H1 (cell line): ENCODE measurements around the gene LRRC40. TPM values are rescaled to one million over a fixed set of nuclear protein-coding genes. Genes with fewer than 3 reads are reported as not detected.

Source experiments
- CTCF ChIA-PET: fragments of 300-600 bp; sonication (Branson Sonifier 250); formaldehyde crosslinking; loops from one replicate; lab custom pipeline; 2021; ENCODE audit not compliant: partially characterized antibody; lab: Charles Lee
- POLR2A ChIA-PET: fragments of 300-600 bp; sonication (Branson Sonifier 250); formaldehyde crosslinking; loops from one replicate; lab custom pipeline; 2021; ENCODE audit warnings: inconsistent platforms; ENCODE audit not compliant: partially characterized antibody; lab: Charles Lee
- DNase-seq, 2 experiments: peaks; one replicate each; pipeline versions ENCODE4 v3.0.0 to v3.0.0-alpha.2; 2010 to 2022; ENCODE audit warnings: low spot score in 2 of 2, low read depth in 1 of 2, mixed read lengths in 1 of 2
- FAIRE-seq: peaks from 2 replicates; lab custom pipeline; 2011; peaks lifted over from hg19 to GRCh38; lab: Jason Lieb, UNC
- H2AFZ ChIP-seq: 2 replicates; pipeline ENCODE4 v1.8.1; 2012; ENCODE audit warnings: low read length, inconsistent platforms
- H2AK5ac ChIP-seq: 2 replicates; pipeline ENCODE4 v1.6.1; 2013; ENCODE audit warnings: low read depth, low read length
- H2BK120ac ChIP-seq: replicated peaks from 2 replicates; pipeline ENCODE3; 2013; ENCODE audit warnings: low read depth, low read length, inconsistent platforms
- H2BK12ac ChIP-seq: 2 replicates; pipeline ENCODE4 v1.6.1; 2013; ENCODE audit warnings: low read depth, low read length
- H2BK15ac ChIP-seq: 2 replicates; pipeline ENCODE4 v1.6.1; 2013; ENCODE audit warnings: low read length
- H2BK20ac ChIP-seq: 2 replicates; pipeline ENCODE4 v1.6.1; 2013; ENCODE audit warnings: low read length
- H2BK5ac ChIP-seq: 2 replicates; pipeline ENCODE4 v1.6.1; 2013; ENCODE audit warnings: low read depth, low read length
- H3K14ac ChIP-seq: 2 replicates; pipeline ENCODE4 v1.6.1; 2013; ENCODE audit warnings: inconsistent platforms; ENCODE audit not compliant: insufficient read length
- H3K18ac ChIP-seq: 2 replicates; pipeline ENCODE4 v1.6.1; 2013; ENCODE audit warnings: low read length; ENCODE audit errors: extremely low read depth
- H3K23ac ChIP-seq: 2 replicates; pipeline ENCODE4 v1.6.1; 2013; ENCODE audit warnings: inconsistent platforms; ENCODE audit not compliant: insufficient read length
- H3K23me2 ChIP-seq: 2 replicates; pipeline ENCODE4 v1.6.1; 2013; ENCODE audit warnings: low read depth, low read length
- H3K27ac ChIP-seq: 2 replicates; pipeline ENCODE4 v1.6.1; 2011; ENCODE audit warnings: low read depth, low read length, inconsistent platforms
- H3K27me3 ChIP-seq, 4 experiments: replicated peaks in 1 of 4; 1 replicate in 1 of 4; 2 replicates in 3 of 4; pipeline versions ENCODE4 v1.6.1 to v1.8.1; 2011 to 2013; ENCODE audit warnings: low read length in 3 of 4, mild to moderate bottlenecking in 3 of 4, inconsistent platforms in 2 of 4, mixed read lengths in 2 of 4, moderate library complexity in 1 of 4; ENCODE audit not compliant: control insufficient read depth in 3 of 4, insufficient read depth in 3 of 4; ENCODE audit errors: extremely low read depth in 1 of 4
- H3K36me3 ChIP-seq, 4 experiments: 2 replicates each; pipeline versions ENCODE4 v1.6.1 to v1.8.1; 2011 to 2013; ENCODE audit warnings: mild to moderate bottlenecking in 4 of 4, low read length in 3 of 4, moderate library complexity in 2 of 4, control low read depth in 1 of 4, inconsistent platforms in 1 of 4; ENCODE audit not compliant: insufficient read depth in 4 of 4, control insufficient read depth in 2 of 4
- H3K4ac ChIP-seq: replicated peaks from 2 replicates; pipeline ENCODE3; 2013; ENCODE audit warnings: low read length, low read depth, mixed read lengths, inconsistent platforms; ENCODE audit not compliant: insufficient read length
- H3K4me1 ChIP-seq, 4 experiments: replicated peaks in 1 of 4; 1 replicate in 1 of 4; 2 replicates in 3 of 4; pipeline versions ENCODE4 v1.6.1 to v1.8.1; 2011 to 2013; ENCODE audit warnings: low read length in 3 of 4, inconsistent platforms in 2 of 4, mixed read lengths in 1 of 4; ENCODE audit not compliant: insufficient read depth in 4 of 4, control insufficient read depth in 3 of 4
- H3K4me2 ChIP-seq, 2 experiments: 2 replicates each; pipeline versions ENCODE4 v1.6.1 to v1.8.1; 2011 to 2013; ENCODE audit warnings: low read depth in 2 of 2, low read length in 2 of 2, control low read depth in 1 of 2, inconsistent platforms in 1 of 2, mild to moderate bottlenecking in 1 of 2; ENCODE audit not compliant: insufficient read depth in 1 of 2
- H3K4me3 ChIP-seq, 4 experiments: fragments of 200-600, 300-600 bp in 1 of 4; sonication (generic), shearing (Covaris generic), sonication (Bioruptor Twin) in 1 of 4; 2 replicates each; pipeline versions ENCODE4 v1.5.1 to v1.8.1; 2011 to 2016; ENCODE audit warnings: low read length in 4 of 4, low read depth in 3 of 4, control low read depth in 2 of 4, inconsistent platforms in 2 of 4, mild to moderate bottlenecking in 2 of 4, mixed read lengths in 1 of 4, moderate library complexity in 1 of 4; ENCODE audit not compliant: insufficient read depth in 2 of 4; ENCODE audit errors: extremely low read depth in 1 of 4
- H3K56ac ChIP-seq: replicated peaks from 2 replicates; pipeline ENCODE3; 2013; ENCODE audit warnings: low read depth, mild to moderate bottlenecking, mixed read lengths, low read length, inconsistent platforms; ENCODE audit not compliant: insufficient read length
- H3K79me1 ChIP-seq: 2 replicates; pipeline ENCODE4 v1.6.1; 2013; ENCODE audit warnings: low read depth, low read length, control low read depth
- H3K79me2 ChIP-seq, 2 experiments: 2 replicates each; pipeline versions ENCODE4 v1.6.1 to v1.8.1; 2012 to 2013; ENCODE audit warnings: low read length in 2 of 2, mild to moderate bottlenecking in 2 of 2, inconsistent platforms in 1 of 2; ENCODE audit not compliant: insufficient read depth in 2 of 2, control insufficient read depth in 1 of 2
- H3K9ac ChIP-seq, 4 experiments: replicated peaks in 1 of 4; 1 replicate in 1 of 4; 2 replicates in 3 of 4; pipeline versions ENCODE4 v1.6.1 to v1.8.1; 2011 to 2013; ENCODE audit warnings: low read depth in 3 of 4, low read length in 3 of 4, control low read depth in 2 of 4, mild to moderate bottlenecking in 2 of 4, moderate library complexity in 2 of 4, inconsistent platforms in 1 of 4; ENCODE audit errors: extremely low read depth in 1 of 4
- H3K9me3 ChIP-seq, 2 experiments: 2 replicates each; pipeline versions ENCODE4 v1.6.1 to v1.8.1; 2012 to 2013; ENCODE audit warnings: mild to moderate bottlenecking in 2 of 2, moderate library complexity in 2 of 2, control low read depth in 1 of 2, inconsistent platforms in 1 of 2, low read depth in 1 of 2, low read length in 1 of 2, mixed read lengths in 1 of 2; ENCODE audit not compliant: insufficient read depth in 2 of 2
- H4K20me1 ChIP-seq, 2 experiments: replicated peaks in 1 of 2; 2 replicates each; pipeline versions ENCODE3 to v1.8.1; 2011 to 2013; ENCODE audit warnings: inconsistent platforms in 2 of 2, low read length in 2 of 2, mild to moderate bottlenecking in 1 of 2; ENCODE audit not compliant: insufficient read depth in 2 of 2, control insufficient read depth in 1 of 2
- H4K5ac ChIP-seq: 2 replicates; pipeline ENCODE4 v1.6.1; 2013; ENCODE audit warnings: low read length, low read depth, mixed read lengths, inconsistent platforms; ENCODE audit not compliant: insufficient read length
- H4K8ac ChIP-seq: 2 replicates; pipeline ENCODE4 v1.8.0; 2013; ENCODE audit warnings: mild to moderate bottlenecking, moderate library complexity, low read length, inconsistent platforms; ENCODE audit not compliant: insufficient read depth; ENCODE audit errors: extremely low read depth
- H4K91ac ChIP-seq: replicated peaks from 2 replicates; pipeline ENCODE3; 2013; ENCODE audit warnings: low read length, mixed read lengths, inconsistent platforms; ENCODE audit not compliant: insufficient read length
- CBX5 ChIP-seq: fragments of 300-800, 300-1000 bp; sonication (generic); IDR thresholded peaks from 2 replicates; pipeline ENCODE4 v1.7.1; 2016; ENCODE audit warnings: antibody characterized with exemption, low read length, low read depth
- CHD1 ChIP-seq: IDR thresholded peaks from 2 replicates; pipeline ENCODE4 v1.6.1; 2012; ENCODE audit warnings: low read depth, low read length, improper control_type of control experiment
- MAFK ChIP-seq: IDR thresholded peaks from 2 replicates; pipeline ENCODE4 v1.6.1; 2012; ENCODE audit warnings: low read depth, mild to moderate bottlenecking, improper control_type of control experiment, low read length
- POU5F1 ChIP-seq: IDR thresholded peaks from 2 replicates; pipeline ENCODE4 v1.6.1; 2011; ENCODE audit warnings: low read depth, mild to moderate bottlenecking, low read length, moderate library complexity
- RNF2 ChIP-seq: fragments of 200-900, 300-1000 bp; sonication (generic); IDR thresholded peaks from 2 replicates; pipeline ENCODE4 v1.7.1; 2016; ENCODE audit warnings: borderline replicate concordance, low read depth, mild to moderate bottlenecking, antibody characterized with exemption, low read length; ENCODE audit not compliant: poor library complexity, severe bottlenecking; ENCODE audit errors: missing control alignments
- RXRA ChIP-seq: IDR thresholded peaks from 2 replicates; pipeline ENCODE4 v1.6.1; 2011; ENCODE audit warnings: low read depth, mild to moderate bottlenecking, low read length, moderate library complexity; ENCODE audit not compliant: insufficient read depth
- SRF ChIP-seq: IDR thresholded peaks from 2 replicates; pipeline ENCODE4 v1.6.1; 2011; ENCODE audit warnings: mild to moderate bottlenecking, low read depth, low read length, moderate library complexity
- TAF1 ChIP-seq: IDR thresholded peaks from 2 replicates; pipeline ENCODE4 v1.6.1; 2011; ENCODE audit warnings: mild to moderate bottlenecking, low read depth, low read length
- TCF12 ChIP-seq: IDR thresholded peaks from 2 replicates; pipeline ENCODE4 v1.6.1; 2011; ENCODE audit warnings: low read depth, mild to moderate bottlenecking, low read length
- TEAD4 ChIP-seq: IDR thresholded peaks from 2 replicates; pipeline ENCODE4 v1.6.1; 2012; ENCODE audit warnings: low read depth, low read length, inconsistent platforms, mixed read lengths
- WGBS, 2 experiments: shearing (Covaris generic) in 1 of 2; methylation state at CpG; one replicate each; pipeline versions ENCODE4 v1.1.6 to v1.1.7; 2013 to 2015; ENCODE audit warnings: low lambda C conversion rate in 2 of 2, mixed read lengths in 2 of 2, inconsistent platforms in 1 of 2, low coverage in 1 of 2, missing lambda C conversion rate in 1 of 2; ENCODE audit not compliant: insufficient replicate concordance in 2 of 2, insufficient coverage in 1 of 2, insufficient read length in 1 of 2; ENCODE audit errors: extremely low coverage in 1 of 2, missing lambda C conversion rate in 1 of 2; 5-methylcytosine and 5-hydroxymethylcytosine counted together
- polyA plus RNA-seq, 7 experiments: library from polyadenylated mRNA; depleted of rRNA in 3 of 7; stranded (reverse) in 5 of 7; unstranded in 2 of 7; fragments of >200 nt in 5 of 7; fragments of 200-250 nt in 2 of 7; gene quantifications; 1 replicate in 5 of 7; 2 replicates in 1 of 7; 4 replicates in 1 of 7; pipeline versions ENCODE4 v1.2.1 to v1.2.3, GENCODE V29; 2011 to 2013; ENCODE audit warnings: missing spikeins in 2 of 7, mixed read lengths in 2 of 7
- total RNA-seq: library from RNA; stranded (reverse); fragmentation: NEBNext Ultra II Directional; extraction: Animal tissue kit (Norgen Biotek cat#: 25700); gene quantifications from 2 replicates; pipeline ENCODE4 v1.2.1, GENCODE V29; 2021

Gene LRRC40
- total and polyA plus RNA-seq, 2 of the 8 experiments (the other 6 are each of a cell fraction or from before 2014, with no cell fraction given) = 13.4 to 30.8 TPM

DNA sequence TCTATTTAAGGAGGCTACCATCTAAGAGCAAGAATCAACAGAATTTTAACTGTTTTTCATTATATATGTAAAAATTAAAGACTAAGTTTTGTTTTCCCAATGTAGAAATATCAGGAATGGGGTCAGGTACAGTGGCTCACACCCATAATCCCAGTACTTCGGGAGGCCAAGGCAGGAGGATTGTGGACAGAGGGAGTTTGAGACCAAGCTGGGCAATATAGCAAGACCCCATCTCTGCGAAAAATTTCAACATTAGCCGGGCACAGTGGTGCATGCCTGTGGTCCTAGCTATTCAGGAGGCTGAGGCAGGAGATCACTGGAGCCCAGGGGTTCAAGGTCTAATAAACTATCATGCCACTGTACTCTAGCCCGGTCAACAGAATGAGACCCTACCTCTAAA lies 5.3 kb downstream of the LRRC40 start:
- Histone ChIP-seq H3K4me1 (no peaks in the 10 kb centered on the region), H2BK5ac (no peak overlapping the region), H3K23me2 (no peaks in the 10 kb centered on the region), H3K79me2 (peaks cover 3 to 78% of the 10 kb centered on the region in 2 experiments; a peak in 3 of 4 replicates), H2AFZ (no peak overlapping the region), H4K8ac (no peak overlapping the region), H3K56ac (no peak overlapping the region), H2BK120ac (no peak overlapping the region), H3K14ac (no peak overlapping the region), H4K20me1 (peaks cover 0 to 1% of the 10 kb centered on the region in 2 experiments), H3K36me3 (no peaks in the 10 kb centered on the region), H2BK12ac (no peak overlapping the region), H2BK15ac (no peak overlapping the region), H2BK20ac (no peak overlapping the region), H3K9me3 (no peaks in the 10 kb centered on the region), H3K27me3 (no peaks in the 10 kb centered on the region), H3K79me1 (peaks cover 2% of the 10 kb centered on the region), H2AK5ac (no peak overlapping the region), H3K4me2 (no peak overlapping the region), H3K27ac (no peak overlapping the region), H3K4ac (no peak overlapping the region), H3K9ac (no peak overlapping the region), H3K23ac (no peak overlapping the region), H4K91ac (no peak overlapping the region), H3K4me3 (no peak overlapping the region), H4K5ac (no peak overlapping the region), H3K18ac (no peak overlapping the region)
- CTCF ChIA-PET = interaction anchor here (1.0 kb wide), 1 partner anchor 13 kb away, joined by 3 read pairs; no protein-coding TSS in a partner anchor
- WGBS, 2 experiments = 90% methylated on average over 4 of the region's 4 CpGs; no CpG with 5 or more reads in 1 of the 2 experiments
- POLR2A ChIA-PET = interaction anchor here (1.3 to 1.6 kb wide), 2 partner anchors 14 to 21 kb away, joined by 3 to 4 read pairs; partner anchors contain the start of gene SRSF11
- FAIRE-seq (no peak), DNase-seq (no peak)
- TF ChIP-seq SRF = no peak
- TF ChIP-seq TEAD4 = no peak
- no peak for TF ChIP-seq RNF2
- no peak for TF ChIP-seq MAFK
- TF ChIP-seq POU5F1 = no peak
- TF ChIP-seq CBX5 = no peak
- no peak for TF ChIP-seq TAF1
- TF ChIP-seq CHD1 = no peak
- TF ChIP-seq TCF12 = no peak
- no peak for TF ChIP-seq RXRA
